SK-N-DZ (cell line): ENCODE measurements around the gene G6PD. TPM values are rescaled to one million over a fixed set of nuclear protein-coding genes. Genes with fewer than 3 reads are reported as not detected.
"Not testable (repeated sequence)": the region's sequence is repeated elsewhere in the genome, so short reads cannot be mapped to it uniquely, and the experiment has no call there.

Source experiments
- DNase-seq: peaks from one replicate; pipeline ENCODE4 v3.0.0-alpha.2; 2015; ENCODE audit warnings: low spot score
- polyA plus RNA-seq, 2 experiments: library from polyadenylated mRNA; depleted of rRNA; stranded (reverse); fragments of >200 nt; gene quantifications; 2 replicates each; pipeline ENCODE4 v1.2.3, GENCODE V29; 2014

The G6PD gene
- 43.2 and 44.9 TPM in 2 replicates for polyA plus RNA-seq (2014; cell fraction: cytosol; rRNA removed)
- polyA plus RNA-seq (2014; cell fraction: nucleus; rRNA removed): 38.1 and 64.1 TPM in 2 replicates

DNA sequence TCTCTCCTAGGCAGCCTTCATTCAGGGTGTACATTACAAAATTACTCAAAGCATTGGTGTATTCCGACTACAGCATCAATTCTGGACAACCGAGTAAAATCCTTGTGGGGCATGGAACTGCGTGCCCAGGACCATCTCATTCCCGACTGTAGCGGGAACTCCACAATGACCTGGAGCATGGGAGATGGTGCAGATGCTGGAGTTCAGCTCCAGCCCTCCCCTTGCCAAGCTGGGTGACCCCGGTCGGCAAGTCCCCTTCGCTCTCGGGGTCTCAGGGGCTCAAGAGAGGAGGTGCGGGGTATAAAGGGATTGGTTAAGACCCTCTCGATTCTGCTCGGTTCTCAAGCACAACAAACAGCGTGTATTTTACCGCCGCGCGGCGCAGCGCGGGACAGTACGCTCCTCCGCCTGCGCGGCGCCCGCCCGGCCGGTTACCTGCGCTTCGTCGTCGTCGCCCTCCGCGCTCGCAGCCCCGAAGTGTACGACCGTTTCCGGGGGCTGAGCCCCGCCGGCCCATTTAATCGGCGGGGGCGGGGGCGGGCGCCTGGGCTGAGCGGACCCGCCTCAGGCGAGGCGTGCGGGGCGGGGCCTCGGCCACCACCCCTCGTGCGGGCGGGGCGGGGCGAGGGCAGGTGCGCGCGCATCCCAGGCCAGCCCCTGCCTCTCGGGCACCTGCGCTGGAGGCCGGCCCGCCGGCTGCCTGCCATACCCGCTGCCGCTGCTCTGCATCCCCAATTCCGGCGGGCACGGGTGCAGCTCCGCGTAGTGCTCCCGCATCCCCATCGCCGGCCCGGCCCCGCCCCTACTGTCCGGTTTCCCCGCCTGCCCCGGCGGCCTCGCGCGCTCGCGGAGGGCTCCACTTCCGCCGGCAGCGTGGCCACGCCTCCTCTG lies at the start of gene G6PD:
Gene G6PD, minus strand, starts transcription at position 493 of the 891 bp plus-strand sequence. CDS start 691 bp downstream, outside the sequence.
- DNase-seq: peak; percentile 71

DNA sequence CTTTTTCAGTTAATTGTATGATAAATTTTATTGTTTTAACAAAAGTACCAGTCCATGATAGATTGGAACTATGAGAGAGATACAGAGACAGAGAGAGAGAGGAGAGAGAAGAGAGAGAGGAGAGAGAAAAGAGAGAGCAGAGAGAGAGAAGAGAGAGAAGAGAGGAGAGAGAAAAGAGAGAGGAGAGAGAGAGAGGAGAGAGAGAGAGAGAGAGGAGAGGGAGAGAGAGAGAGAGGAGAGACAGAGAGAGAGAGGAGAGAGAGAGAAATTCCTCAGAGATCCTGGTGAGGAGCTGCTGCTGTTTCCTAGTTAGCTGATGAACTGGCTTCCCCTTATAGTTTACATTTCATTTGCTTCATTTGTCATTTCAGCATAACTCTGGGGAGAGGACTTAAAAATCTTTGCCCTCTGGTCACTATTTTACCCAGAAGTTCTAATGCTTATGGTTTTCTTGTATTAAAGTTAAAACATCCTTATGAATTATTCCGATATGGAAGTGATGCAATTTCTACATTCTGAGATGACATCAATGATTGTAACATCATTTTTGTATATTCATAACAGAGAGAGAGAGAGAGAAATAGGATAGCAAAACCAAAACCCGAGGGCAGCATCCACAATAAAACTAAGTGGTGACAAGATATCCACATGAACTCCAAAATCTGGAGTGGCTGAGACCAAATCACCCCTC lies 49.1 kb upstream of the G6PD start:
- DNase-seq: no peak

DNA sequence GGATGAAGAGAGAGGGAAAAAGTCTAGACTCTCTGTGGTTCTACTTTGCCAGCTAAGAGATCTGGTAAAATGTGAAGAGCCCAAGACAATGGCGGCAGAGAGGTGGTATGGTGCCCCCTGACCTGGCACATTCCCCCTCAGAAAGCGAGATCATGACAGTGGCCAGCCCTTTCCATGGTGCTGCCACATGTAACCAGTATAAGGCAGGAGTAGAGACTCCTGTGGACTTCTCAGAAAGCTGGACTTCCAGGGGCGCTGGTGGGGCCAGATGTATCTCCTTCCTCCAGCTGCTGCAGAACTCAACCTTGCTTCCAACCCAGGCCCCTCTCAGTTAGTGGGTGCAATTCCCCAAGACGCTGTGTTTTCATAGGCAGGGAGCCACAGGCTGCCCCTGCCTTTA lies 47.8 kb upstream of the G6PD start:
- no peak for DNase-seq

DNA sequence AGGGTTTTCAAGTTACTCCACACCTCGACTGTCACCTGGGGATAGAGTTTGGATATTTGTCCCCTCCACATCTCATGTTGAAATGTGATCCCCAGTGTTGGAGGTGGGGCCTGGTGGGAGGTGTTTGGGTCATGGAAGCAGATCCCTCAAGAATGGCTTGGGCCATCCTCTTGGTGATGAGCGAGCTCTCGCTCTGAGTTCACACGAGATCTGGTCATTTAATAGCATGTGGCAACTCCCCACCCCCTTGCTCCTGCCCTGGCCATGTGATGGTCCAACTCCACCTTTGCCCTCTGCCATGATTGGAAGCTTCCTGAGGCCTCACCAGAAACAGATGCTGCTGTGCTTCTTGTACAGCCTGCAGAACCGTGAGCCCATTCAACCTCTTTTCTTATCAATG lies 46.6 kb upstream of the G6PD start:
- no peak for DNase-seq

DNA sequence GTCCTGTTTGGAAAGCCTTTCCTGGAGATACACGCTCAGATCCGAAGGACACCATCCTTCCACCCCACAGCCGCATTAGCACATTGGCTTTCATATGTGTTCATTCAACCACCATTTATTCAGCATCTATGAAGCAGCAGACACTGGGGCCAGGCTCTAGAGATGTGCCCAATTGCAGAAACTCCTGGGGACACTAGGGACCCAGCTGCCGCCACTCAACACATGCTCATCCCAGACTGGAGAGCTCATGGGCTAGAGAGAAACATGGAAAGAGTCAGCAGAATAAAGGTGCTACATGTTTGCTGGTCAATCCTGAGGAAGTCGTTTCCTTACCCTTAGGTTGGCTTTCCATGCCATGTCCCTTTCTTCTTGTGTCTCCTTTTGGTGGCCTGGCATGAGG lies 45.9 kb upstream of the G6PD start:
- DNase-seq: no peak

DNA sequence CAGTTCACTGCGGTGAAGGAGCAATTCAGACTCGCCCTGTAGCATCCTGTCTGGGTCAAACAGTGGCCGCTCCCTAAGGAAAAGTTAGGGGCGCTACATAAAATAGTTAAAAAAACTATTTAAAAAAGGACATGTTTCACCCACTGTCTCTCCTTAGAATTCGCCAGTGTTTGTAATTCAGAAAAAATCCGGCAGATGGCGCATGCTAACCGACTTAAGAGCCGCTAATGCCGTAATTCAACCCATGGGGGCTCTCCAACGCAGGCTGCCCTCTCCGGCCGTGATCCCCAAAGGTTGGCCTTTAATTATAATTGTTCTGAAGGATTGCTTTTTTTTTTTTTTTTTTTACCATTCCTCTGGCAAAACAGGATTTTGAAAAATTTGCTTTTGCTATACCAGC lies 43.8 kb upstream of the G6PD start:
- DNase-seq: not testable (repeated sequence)

DNA sequence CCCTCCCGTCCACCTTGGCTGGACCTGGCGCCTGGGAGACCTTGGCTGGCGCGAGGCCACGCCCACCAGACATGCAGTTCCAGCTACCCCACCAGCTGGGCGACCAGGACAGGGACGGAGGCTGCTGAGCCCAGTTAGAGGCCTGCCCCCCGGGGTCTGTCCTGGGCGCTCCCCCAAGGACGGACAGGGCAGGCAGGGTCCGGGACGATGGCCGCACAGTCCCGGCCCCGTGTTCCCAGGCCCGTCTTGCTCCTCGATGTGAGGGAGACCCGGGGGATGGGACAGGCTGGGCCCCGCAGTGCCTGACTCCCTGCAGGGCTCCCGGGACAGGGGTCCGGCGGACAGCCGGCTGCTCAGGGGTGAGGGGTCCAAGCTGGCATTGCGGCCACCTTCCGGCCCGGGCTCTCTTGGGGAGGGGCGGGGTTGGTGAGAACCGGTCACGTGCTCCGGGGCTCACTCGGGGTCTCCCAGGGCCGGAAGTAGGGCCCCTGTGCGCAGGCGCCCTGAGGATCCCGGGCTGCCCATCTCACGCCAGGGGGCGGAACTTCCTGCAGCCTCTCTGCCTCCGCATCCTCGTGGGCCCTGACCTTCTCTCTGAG lies 38.0 kb upstream of the G6PD start, which contains the start of gene CTAG1A:
Gene CTAG1A, plus strand, starts transcription at position 549 of the 599 bp plus-strand sequence. CDS start 74 bp downstream, outside the sequence.
- DNase-seq: not testable (repeated sequence)

DNA sequence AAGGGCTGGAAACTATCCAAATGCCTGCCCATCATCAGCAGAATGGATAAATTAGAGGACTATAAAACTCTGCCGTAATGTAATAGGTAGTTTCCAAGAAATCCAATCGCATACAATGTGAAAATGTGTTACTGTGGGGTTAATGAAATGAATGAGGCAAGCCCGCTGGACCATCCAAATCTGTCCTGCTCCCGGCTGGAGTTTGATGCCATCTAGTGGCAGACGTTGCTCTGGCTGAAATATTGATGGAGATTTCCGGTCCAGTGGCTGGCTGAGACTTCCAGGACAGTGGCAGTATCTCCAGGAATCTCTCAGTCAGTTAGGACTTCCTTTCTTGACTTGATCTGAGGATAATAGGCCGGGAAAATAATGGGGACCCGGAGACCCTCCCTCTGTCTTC lies 36.3 kb upstream of the G6PD start:
- not testable (repeated sequence) for DNase-seq

DNA sequence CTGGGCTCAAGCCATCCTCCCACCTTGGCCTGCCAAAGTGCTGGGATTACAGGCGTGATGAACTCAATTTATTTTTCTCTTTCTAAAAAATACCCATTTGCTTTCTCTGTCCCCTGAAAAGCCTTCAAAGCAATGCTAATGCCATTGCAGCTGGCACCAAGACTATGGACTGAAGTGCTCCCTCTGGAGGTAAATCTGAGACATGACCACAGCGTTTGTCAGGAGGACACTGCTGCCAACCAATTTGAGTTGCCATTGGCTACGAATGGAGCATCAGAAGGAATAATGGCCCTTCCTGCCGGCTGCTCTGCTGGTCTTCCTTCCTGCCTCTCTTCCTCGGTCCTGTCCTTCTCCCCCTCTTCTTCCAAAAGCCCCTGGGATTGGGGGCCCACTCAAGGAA lies 28.4 kb upstream of the G6PD start:
- DNase-seq: not testable (repeated sequence)

DNA sequence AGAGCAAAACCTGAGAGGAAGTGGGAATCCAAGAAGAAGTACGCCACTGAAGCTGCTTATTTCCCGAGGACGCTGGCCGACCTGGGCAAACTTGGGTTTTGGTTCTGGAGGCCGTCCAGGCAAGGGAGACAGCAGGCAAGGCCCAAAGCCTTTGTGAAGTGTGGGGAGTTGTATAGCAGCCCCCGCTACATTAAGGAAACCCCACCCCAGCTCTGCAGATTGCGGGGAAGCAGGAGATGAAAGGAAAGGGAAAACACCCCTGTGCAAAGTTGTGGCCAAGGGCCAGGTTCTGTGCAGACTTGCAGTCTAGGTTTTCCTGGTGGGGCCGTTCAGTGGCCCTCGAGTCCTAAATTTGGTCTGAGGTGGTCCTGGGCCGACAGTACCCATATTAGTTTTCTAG lies 26.4 kb upstream of the G6PD start:
- not testable (repeated sequence) for DNase-seq

DNA sequence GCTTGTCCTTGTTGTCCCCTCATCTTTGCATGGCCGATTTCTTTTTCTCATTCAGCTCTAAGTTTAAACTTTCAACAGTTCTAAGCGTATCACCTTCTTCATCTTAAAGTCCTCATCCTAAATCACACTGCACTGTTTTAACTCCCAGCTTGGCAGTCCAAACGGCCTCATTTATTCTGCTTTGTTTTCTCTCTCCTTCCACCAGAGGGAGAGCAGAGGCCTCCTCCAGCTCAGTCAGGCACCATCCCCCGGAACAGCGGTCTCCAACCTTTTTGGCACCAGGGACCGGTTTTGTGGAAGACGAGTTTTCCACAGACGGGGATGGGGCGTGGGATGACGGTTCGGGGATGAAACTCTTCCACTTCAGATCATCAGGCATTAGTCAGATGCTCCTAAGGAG lies 23.7 kb upstream of the G6PD start:
- not testable (repeated sequence) for DNase-seq

DNA sequence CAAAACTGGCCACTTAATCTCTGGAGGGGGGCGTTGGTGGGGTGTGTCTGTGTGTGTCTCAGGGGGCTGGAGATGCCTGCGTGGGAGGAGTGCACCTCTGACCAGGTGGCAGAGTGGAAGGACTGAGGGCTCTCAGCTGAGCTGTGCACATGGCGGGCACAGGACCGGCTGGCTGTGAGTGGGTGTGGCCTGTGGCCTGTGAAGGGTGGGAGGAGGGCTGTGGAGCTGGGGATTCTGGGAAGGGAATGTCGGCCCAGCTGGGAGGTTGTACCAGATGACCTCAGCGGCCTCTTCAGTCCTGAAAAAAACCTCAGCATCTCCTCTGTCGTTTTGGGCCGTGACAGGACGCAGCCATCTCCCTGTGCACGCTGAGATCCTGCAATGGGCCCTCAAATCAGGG lies 15.6 kb upstream of the G6PD start:
- DNase-seq: not testable (repeated sequence)

DNA sequence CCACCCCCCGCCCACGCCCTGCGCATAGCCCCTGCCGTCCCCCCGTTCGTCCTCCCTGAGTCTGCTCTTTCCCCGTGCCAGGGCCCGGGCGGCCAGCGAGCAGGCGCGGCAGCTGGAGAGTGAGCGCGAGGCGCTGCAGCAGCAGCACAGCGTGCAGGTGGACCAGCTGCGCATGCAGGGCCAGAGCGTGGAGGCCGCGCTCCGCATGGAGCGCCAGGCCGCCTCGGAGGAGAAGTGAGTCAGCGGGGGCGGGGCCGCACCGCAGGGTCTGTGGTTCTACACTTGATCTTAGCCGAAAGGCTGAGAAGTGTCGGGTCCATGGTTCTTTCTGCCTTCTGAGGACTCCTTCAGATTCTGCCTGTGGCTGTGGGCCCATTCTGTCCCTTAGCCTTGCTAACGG lies 13.7 kb upstream of the G6PD start:
- not testable (repeated sequence) for DNase-seq

DNA sequence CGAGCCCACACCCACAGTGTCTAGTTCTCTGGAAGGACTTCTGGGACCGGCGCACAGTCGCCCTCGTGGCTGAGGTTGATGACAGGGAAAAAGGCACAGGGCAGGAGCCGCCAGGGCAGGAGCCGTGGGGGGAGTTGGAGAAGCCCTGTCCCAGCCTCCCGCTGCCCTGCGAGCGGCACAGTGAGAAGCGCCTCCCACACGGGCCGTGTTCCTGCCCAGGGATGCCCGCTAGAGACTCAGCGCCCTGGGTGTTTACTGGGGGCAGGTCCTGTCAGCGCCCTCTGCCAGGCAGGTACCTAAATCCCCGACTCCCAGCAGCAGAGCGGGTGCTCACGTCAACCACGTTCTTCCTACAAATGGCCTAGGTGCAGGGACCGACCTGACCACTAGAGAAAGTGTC lies 12.2 kb upstream of the G6PD start:
- not testable (repeated sequence) for DNase-seq

DNA sequence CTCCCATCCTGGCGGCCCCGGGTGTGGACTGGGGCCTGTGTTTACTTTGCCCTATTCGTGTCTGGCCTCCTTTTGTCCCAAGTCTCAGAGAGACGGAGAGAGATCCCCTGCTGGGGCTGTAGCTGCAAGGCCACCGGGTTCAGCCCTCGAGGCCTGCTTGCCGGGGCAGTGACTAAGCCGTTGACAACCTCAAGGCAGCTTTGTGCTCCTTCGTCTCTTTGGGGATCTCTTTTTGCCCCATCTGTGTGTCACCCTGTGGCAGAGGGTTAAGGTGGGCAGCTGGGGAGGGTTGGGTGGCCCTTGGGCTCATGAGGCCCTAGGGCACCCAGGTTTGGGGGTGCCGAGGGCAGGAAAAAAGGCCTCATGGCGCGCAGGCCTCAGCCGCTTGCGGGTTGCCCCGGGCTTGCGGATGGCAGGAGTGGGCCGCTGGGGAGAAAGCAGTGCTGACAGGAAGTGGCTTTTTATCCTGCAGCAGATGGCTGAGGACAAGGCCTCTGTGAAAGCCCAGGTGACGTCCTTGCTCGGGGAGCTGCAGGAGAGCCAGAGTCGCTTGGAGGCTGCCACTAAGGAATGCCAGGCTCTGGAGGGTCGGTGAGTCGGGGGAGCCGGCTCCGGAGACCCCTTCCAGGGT lies 11.5 kb upstream of the G6PD start:
- DNase-seq: not testable (repeated sequence)

DNA sequence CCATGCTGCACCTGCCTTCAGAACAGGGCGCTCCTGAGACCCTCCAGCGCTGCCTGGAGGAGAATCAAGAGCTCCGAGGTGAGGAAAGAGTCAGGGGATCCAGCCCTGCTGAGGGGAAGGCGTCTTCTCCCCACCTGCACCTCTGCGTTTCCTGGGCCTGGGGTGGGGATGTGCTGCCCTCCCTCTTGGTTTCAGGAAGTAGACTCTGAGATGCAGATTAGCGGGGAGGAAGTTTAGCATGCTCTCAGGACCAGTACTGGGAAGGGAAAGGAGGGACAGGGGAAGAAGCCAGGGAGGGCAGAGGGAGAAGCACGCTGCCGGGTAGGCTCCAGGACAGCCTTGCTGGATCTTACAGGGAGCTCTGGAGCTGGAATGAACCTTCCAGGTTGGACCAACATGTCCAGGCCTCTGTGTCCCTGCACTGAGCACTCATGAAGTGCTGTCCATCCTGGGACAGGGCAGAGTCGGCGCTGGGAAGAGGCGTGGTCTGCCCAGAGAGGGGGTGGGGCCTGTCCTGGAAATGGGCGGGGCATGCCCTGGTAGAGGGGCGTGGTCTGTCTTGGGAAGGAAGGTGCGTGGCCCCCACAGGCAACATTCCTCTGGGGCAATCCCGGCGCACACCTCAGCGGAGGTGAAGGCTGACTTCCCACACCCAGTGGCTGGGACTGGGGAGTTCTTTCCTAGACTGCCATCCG lies 5.6 kb upstream of the G6PD start:
- not testable (repeated sequence) for DNase-seq

DNA sequence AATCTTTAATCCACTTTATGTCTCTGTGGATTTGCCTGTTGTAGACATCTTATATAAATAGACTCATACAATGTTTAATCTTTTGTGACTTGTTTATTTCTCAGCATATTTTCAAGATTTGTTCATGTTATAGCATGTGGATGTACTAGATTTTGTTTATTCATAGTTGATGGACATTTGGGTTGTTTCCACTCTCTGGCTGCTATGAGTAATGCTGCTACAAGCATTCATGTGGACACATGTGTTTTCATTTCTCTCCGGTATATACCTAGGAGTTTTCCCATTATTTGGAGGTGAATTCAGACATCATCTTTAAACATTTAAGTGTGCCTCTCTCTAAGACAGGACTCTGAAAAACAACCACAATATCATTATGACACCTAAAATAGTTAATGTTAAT lies 3.1 kb upstream of the G6PD start:
- no peak for DNase-seq

DNA sequence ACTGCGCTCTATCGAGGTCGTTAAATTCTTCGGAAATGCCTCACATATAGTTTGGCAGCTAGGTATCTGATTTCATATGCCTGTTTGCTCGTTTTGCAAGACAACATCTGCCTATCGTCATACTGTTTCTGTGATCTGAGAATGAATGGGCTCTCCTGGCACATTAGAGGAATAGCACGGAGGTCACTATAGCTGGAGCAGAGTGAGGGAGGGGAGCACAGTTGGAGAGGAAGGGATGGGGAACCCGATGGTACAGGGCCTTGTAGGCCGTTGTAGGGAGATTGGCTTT lies 1.3 kb upstream of the G6PD start:
- DNase-seq: no peak

DNA sequence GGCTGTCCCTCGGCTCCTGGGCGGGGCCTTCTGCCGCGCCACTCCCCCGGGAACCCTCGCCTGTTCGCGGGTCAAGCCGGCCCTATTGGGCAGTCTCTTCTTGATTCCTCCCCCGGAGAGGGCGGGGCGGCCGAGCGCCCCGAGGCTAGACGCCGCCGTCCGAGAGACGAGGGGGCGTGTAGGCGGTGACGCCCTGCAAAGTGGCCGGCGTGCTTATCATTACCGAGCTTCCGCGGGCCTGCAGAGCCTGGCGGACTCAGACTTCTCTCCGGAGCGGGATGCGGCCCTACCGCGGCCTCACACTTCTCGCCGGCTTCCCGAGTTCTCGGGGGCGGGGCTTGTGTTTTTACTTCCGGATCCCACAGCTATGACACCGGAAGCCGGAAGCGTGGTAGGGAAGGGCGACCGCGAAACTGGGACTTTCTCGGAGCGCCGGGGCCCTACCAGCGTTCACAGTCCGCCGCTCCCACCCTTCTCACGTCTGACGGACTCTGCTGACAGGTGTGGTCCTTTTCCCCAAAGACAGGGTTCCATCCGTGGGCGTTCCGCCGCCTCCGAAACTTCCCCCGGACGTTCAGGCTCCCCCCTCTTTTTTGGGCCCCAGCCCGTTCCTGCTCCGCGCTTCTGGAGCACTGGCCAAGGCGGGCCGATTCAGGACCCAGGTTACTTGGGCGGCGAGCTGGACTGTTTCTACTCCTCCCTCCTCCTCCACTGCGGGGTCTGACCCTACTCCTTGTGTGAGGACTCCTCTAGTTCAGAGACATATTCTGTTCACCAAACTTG lies 790 bp upstream of the G6PD start, which contains the start of gene IKBKG:
Gene IKBKG, plus strand, starts transcription at position 376 of the 783 bp plus-strand sequence. CDS start 4,383 bp downstream, outside the sequence.
- DNase-seq: peak; percentile 89

DNA sequence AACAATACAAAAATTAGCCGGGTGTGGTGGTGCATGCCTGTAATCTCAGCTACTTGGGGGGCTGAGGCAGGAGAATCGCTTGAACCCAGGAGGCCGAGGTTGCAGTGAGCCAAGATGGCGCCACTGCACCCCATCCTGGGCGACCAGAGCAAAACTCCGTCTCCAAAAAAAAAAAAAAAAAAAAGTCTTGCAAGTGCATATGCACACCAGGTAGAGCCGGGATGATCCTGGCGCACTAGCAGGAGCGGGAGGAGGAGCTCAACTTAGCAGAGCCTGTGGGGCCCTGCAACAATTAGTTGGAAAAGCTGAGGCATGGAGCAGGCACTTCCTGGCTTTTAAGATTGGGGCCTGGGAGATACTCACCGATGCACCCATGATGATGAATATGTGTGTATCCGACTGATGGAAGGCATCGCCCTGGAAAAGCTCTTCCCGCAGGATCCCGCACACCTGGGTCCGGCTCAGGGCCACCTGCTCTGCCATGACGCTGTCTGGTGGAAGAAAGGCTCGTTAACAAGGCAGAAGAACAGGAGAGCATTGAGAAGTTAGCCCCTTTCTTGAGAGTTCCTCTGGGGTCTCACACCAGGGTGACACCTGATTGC lies 872 bp downstream of the G6PD start:
- no peak for DNase-seq
